Spleen (tissue), 7 donors: ENCODE measurements around the gene CFAP157.

Experiments
- POLR2A ChIP-seq, 3 donors: fragments of 450-650 bp; IDR thresholded peaks; one replicate each; pipeline ENCODE4 v1.5.1; 2017; ENCODE audit warnings: antibody characterized with exemption in 3 of 3, mild to moderate bottlenecking in 1 of 3
- TF ChIP-seq, protein P1 (sequence below), 11 experiments: fragments of 200-600 bp in 7 of 11; fragments of 450-650 bp in 4 of 11; sonication (generic) in 4 of 11; IDR thresholded peaks in 8 of 11; conservative IDR thresholded peaks in 3 of 11; 1 replicate in 7 of 11; 2 replicates in 4 of 11; pipeline versions ENCODE4 v1.4.0 to v1.8.0; 2016 to 2021; ENCODE audit warnings: antibody characterized with exemption in 11 of 11, inconsistent platforms in 4 of 11, mild to moderate bottlenecking in 1 of 11
- donor health status: DM: no; HTN: no; CAD: no; lungs with moderate emphysema.
- donor health status: DM: no; HTN: no; CAD: no.
- donor health status: DM: no; HTN: no; CAD: no.

DNA sequence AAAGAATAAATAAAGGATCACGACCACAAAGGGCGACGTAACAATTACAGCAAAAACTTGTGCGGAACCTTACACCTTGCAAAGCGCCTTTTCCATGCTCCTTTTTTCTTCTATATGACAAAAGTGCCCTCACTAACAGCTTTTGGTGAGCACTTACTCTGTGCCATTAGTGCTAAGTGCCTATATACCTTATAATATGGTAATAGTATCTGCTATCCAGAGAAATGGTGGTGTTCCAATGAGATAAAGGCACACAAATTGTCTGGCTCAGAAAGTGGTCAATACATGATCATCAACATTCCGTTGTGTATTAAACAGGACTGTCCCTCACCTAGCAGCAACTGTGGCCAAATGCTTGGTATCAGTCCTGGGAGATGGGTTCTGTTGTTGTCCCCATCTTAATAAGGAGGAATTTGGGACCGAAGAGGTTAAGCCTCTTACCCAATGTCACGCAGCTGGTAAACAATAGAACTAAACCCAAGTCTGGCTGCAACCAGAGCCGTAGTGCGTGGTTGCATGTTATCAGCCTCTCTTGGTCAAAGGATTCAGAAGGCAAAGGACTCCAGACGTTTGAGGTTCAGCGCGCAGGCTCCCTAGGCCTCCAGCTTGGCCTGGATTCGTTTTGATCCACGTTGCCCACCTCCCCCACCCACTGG is 28.9 kb downstream of the CFAP157 start:
- TF ChIP-seq, protein P1, sequence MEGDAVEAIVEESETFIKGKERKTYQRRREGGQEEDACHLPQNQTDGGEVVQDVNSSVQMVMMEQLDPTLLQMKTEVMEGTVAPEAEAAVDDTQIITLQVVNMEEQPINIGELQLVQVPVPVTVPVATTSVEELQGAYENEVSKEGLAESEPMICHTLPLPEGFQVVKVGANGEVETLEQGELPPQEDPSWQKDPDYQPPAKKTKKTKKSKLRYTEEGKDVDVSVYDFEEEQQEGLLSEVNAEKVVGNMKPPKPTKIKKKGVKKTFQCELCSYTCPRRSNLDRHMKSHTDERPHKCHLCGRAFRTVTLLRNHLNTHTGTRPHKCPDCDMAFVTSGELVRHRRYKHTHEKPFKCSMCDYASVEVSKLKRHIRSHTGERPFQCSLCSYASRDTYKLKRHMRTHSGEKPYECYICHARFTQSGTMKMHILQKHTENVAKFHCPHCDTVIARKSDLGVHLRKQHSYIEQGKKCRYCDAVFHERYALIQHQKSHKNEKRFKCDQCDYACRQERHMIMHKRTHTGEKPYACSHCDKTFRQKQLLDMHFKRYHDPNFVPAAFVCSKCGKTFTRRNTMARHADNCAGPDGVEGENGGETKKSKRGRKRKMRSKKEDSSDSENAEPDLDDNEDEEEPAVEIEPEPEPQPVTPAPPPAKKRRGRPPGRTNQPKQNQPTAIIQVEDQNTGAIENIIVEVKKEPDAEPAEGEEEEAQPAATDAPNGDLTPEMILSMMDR (IDR thresholded peaks at IDR 0.05 in 8 of 11, conservative IDR thresholded peaks at IDR 0.05 in 3 of 11), result no peak
- no peak for TF ChIP-seq POLR2A (IDR thresholded peaks at IDR 0.05)
